ENCODE data around the gene LIF.

- TF ChIP-seq PATZ1 (CRISPR knock-in tag; IDR thresholded peaks at IDR 0.05; ENCODE audit: borderline replicate concordance) (no peak), ZNF70 (CRISPR knock-in tag; IDR thresholded peaks at IDR 0.05) (no peak), BACH2 (CRISPR knock-in tag; IDR thresholded peaks at IDR 0.05; ENCODE audit: borderline replicate concordance) (no peak), ZFP3 (CRISPR knock-in tag; IDR thresholded peaks at IDR 0.05) (no peak), CSDC2 (CRISPR knock-in tag; IDR thresholded peaks at IDR 0.05) (no peak), ZNF565 (CRISPR knock-in tag; conservative IDR thresholded peaks at IDR 0.05; ENCODE audit: low read depth) (no peak), TCF4 (CRISPR knock-in tag; IDR thresholded peaks at IDR 0.05; ENCODE audit: borderline replicate concordance) (no peak), TOX (CRISPR knock-in tag; IDR thresholded peaks at IDR 0.05; ENCODE audit: borderline replicate concordance) (no peak), RARB (CRISPR knock-in tag; IDR thresholded peaks at IDR 0.05) (no peak), ISL1 (CRISPR knock-in tag; IDR thresholded peaks at IDR 0.05) (no peak), OSR1 (CRISPR knock-in tag; IDR thresholded peaks at IDR 0.05) (no peak), SNAI2 (CRISPR knock-in tag; IDR thresholded peaks at IDR 0.05) (no peak), ZNF8 (CRISPR knock-in tag; IDR thresholded peaks at IDR 0.05) (no peak)
- TF ChIP-seq, protein P1, sequence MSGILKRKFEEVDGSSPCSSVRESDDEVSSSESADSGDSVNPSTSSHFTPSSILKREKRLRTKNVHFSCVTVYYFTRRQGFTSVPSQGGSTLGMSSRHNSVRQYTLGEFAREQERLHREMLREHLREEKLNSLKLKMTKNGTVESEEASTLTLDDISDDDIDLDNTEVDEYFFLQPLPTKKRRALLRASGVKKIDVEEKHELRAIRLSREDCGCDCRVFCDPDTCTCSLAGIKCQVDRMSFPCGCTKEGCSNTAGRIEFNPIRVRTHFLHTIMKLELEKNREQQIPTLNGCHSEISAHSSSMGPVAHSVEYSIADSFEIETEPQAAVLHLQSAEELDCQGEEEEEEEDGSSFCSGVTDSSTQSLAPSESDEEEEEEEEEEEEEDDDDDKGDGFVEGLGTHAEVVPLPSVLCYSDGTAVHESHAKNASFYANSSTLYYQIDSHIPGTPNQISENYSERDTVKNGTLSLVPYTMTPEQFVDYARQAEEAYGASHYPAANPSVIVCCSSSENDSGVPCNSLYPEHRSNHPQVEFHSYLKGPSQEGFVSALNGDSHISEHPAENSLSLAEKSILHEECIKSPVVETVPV (CRISPR knock-in tag; IDR thresholded peaks at IDR 0.05), result no peak
Measured at GRCh38 chr22:30227438-30228228, 18.9 kb downstream of the LIF start.

All from SK-N-SH treated with all-trans-retinoic acid at 6 μM for 48 hours (cell line).